K562 (cell line): ENCODE results near the gene POLR3K. TPM values are rescaled to one million over a fixed set of nuclear protein-coding genes. Genes with fewer than 3 reads are reported as not detected.

Experiments used
- ARID2 ChIP-seq: fragments of 450-650 bp; IDR thresholded peaks from 2 replicates; pipeline ENCODE4 v1.6.1; 2017; ENCODE audit warnings: antibody characterized with exemption, mild to moderate bottlenecking
- EGR1 ChIP-seq: fragments of 450-650 bp; conservative IDR thresholded peaks from 2 replicates; pipeline ENCODE4 v1.6.1; 2017; ENCODE audit warnings: mild to moderate bottlenecking
- FOXA3 ChIP-seq, 2 experiments: fragments of 450-650 bp in 1 of 2; sonication (generic) in 1 of 2; formaldehyde crosslinking; IDR thresholded peaks in 1 of 2; conservative IDR thresholded peaks in 1 of 2; 2 replicates each; pipeline versions ENCODE4 v1.4.0 to v1.8.0; 2020 to 2022; ENCODE audit warnings: mild to moderate bottlenecking in 2 of 2, missing genetic modification reagents in 1 of 2
- FOXO4 ChIP-seq: fragments of 450-650 bp; formaldehyde crosslinking; IDR thresholded peaks from 2 replicates; pipeline ENCODE4 v1.4.0; 2020; ENCODE audit warnings: mild to moderate bottlenecking, moderate library complexity
- ILF3 ChIP-seq: fragments of 450-650 bp; IDR thresholded peaks from 2 replicates; pipeline ENCODE4 v1.6.1; 2018; ENCODE audit warnings: antibody characterized with exemption, mild to moderate bottlenecking, moderate library complexity, borderline replicate concordance
- MCM2 ChIP-seq: fragments of 450-650 bp; IDR thresholded peaks from 2 replicates; pipeline ENCODE4 v1.6.1; 2017; ENCODE audit warnings: low read depth, mild to moderate bottlenecking
- MIER1 ChIP-seq: fragments of 450-650 bp; IDR thresholded peaks from 2 replicates; pipeline ENCODE4 v1.6.1; 2016; ENCODE audit warnings: antibody characterized with exemption, mild to moderate bottlenecking, low read depth
- PRDM10 ChIP-seq: fragments of 450-650 bp; IDR thresholded peaks from 2 replicates; pipeline ENCODE4 v1.6.1; 2018; ENCODE audit not compliant: partially characterized antibody
- SAFB ChIP-seq: fragments of 200-400 bp; formaldehyde crosslinking; IDR thresholded peaks from 2 replicates; pipeline ENCODE4 v1.6.1; 2017; ENCODE audit warnings: low read depth, low read length, borderline replicate concordance
- SPI1 ChIP-seq: IDR thresholded peaks from 2 replicates; pipeline ENCODE4 v1.6.1; 2011; ENCODE audit warnings: low read depth, low read length, control low read depth, borderline replicate concordance
- TCFL5 ChIP-seq: fragments of 250-450 bp; sonication (Bioruptor Pico); conservative IDR thresholded peaks from 2 replicates; pipeline ENCODE4 v1.6.1; 2021; ENCODE audit warnings: mild to moderate bottlenecking, moderate library complexity, matching md5 sums
- U2AF2 ChIP-seq: fragments of 200-400 bp; formaldehyde crosslinking; optimal IDR thresholded peaks from 2 replicates; pipeline ENCODE3; 2017; ENCODE audit warnings: low read depth, mild to moderate bottlenecking, low read length
- XRCC3 ChIP-seq: fragments of 450-650 bp; IDR thresholded peaks from 2 replicates; pipeline ENCODE4 v1.6.1; 2017; ENCODE audit warnings: mild to moderate bottlenecking, moderate library complexity
- ZEB2 ChIP-seq: fragments of 450-650 bp; IDR thresholded peaks from 2 replicates; pipeline ENCODE4 v1.6.1; 2016
- ZNF121 ChIP-seq: sonication (generic); formaldehyde crosslinking; conservative IDR thresholded peaks from 2 replicates; pipeline ENCODE4 v1.8.0; 2022; ENCODE audit warnings: missing genetic modification reagents
- ZNF551 ChIP-seq: fragments of 250-450 bp; sonication (Bioruptor Pico); IDR thresholded peaks from 2 replicates; pipeline ENCODE4 v1.5.0; 2021; ENCODE audit warnings: mild to moderate bottlenecking, moderate library complexity
- polyA plus RNA-seq, 8 experiments: library from polyadenylated mRNA; depleted of rRNA in 4 of 8; stranded (reverse) in 5 of 8; unstranded in 3 of 8; fragments of >200 nt; fragmentation: Nextera tagmentation in 2 of 8; fragmentation: Illumina TruSeq in 1 of 8; extraction: Ambion mirVana in 2 of 8; extraction: Trizol in 1 of 8; gene quantifications; 2 replicates each; pipeline versions ENCODE4 v1.2.1 to v1.2.3, GENCODE V29; 2011 to 2014; ENCODE audit warnings: inconsistent platforms in 1 of 8, missing spikeins in 1 of 8
- total RNA-seq, 7 experiments: library from RNA; depleted of rRNA in 6 of 7; stranded (reverse); fragments of >200 nt in 6 of 7; fragmentation: Illumina TruSeq in 2 of 7; extraction: Trizol in 2 of 7; gene quantifications; 2 replicates each; pipeline versions ENCODE4 v1.2.1 to v1.2.3, GENCODE V29; 2011 to 2021; ENCODE audit warnings: low replicate concordance in 1 of 7
- TF ChIP-seq, protein P1 (sequence below): fragments of 200-800 bp; sonication (Bioruptor generic); IDR thresholded peaks from 2 replicates; pipeline ENCODE4 v1.6.1; 2017; ENCODE audit warnings: missing genetic modification characterization, missing compliant biosample characterization
- TF ChIP-seq, protein P2 (sequence below), 2 experiments: fragments of 200-800 bp in 1 of 2; sonication (Bioruptor generic) in 1 of 2; sonication (generic) in 1 of 2; formaldehyde crosslinking in 1 of 2; IDR thresholded peaks in 1 of 2; conservative IDR thresholded peaks in 1 of 2; 2 replicates each; pipeline versions ENCODE4 v1.5.0 to v1.6.1; 2016 to 2020; ENCODE audit warnings: missing compliant biosample characterization in 1 of 2, missing genetic modification characterization in 1 of 2, missing genetic modification reagents in 1 of 2

POLR3K gene
- total and polyA plus RNA-seq, 9 of the 15 experiments (the other 6 are each of a cell fraction or from before 2014, with no cell fraction given) = 42.1 to 315 (median 86.7) TPM

- TF ChIP-seq XRCC3 (no peak), ILF3 (no peak), FOXA3 (CRISPR knock-in tag; conservative IDR thresholded peaks at IDR 0.05 in 1 of 2, IDR thresholded peaks at IDR 0.05 in 1 of 2) (no peak), ZEB2 (no peak), SAFB (peak; percentile 34; the same call in 1 of the 2 replicates), PRDM10 (no peak), ZNF551 (CRISPR knock-in tag) (no peak), MIER1 (no peak), ZNF121 (CRISPR knock-in tag) (no peak), ARID2 (no peak), TCFL5 (CRISPR knock-in tag) (no peak), SPI1 (no peak), FOXO4 (CRISPR knock-in tag) (no peak), MCM2 (no peak), EGR1 (no peak; the same call in 1 of the 2 replicates), U2AF2 (no peak)
- TF ChIP-seq, protein P1, sequence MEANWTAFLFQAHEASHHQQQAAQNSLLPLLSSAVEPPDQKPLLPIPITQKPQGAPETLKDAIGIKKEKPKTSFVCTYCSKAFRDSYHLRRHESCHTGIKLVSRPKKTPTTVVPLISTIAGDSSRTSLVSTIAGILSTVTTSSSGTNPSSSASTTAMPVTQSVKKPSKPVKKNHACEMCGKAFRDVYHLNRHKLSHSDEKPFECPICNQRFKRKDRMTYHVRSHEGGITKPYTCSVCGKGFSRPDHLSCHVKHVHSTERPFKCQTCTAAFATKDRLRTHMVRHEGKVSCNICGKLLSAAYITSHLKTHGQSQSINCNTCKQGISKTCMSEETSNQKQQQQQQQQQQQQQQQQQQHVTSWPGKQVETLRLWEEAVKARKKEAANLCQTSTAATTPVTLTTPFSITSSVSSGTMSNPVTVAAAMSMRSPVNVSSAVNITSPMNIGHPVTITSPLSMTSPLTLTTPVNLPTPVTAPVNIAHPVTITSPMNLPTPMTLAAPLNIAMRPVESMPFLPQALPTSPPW (CRISPR knock-in tag) = peak; percentile 97
- TF ChIP-seq, protein P2, sequence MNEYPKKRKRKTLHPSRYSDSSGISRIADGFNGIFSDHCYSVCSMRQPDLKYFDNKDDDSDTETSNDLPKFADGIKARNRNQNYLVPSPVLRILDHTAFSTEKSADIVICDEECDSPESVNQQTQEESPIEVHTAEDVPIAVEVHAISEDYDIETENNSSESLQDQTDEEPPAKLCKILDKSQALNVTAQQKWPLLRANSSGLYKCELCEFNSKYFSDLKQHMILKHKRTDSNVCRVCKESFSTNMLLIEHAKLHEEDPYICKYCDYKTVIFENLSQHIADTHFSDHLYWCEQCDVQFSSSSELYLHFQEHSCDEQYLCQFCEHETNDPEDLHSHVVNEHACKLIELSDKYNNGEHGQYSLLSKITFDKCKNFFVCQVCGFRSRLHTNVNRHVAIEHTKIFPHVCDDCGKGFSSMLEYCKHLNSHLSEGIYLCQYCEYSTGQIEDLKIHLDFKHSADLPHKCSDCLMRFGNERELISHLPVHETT (CRISPR knock-in tag; conservative IDR thresholded peaks at IDR 0.05 in 1 of 2, IDR thresholded peaks at IDR 0.05 in 1 of 2) = peak in 1 of 2 experiments; percentile 17; a peak in 1 of 4 replicates
These were observed at the start of gene POLR3K, which contains the start of gene SNRNP25 (continued) for GRCh38 chr16:53346-54236.
